SK-N-SH treated with all-trans-retinoic acid at 6 μM for 48 hours (cell line): ENCODE results near the gene UNC93B1.

Experiments used
- ATAC-seq: fragments of 200-7000 bp; cut with Tn5 transposase; 3 replicates; pipeline ENCODE4 v1.9.1; 2020; ENCODE audit warnings: mild to moderate bottlenecking, moderate library complexity
- ARNTL ChIP-seq: fragments of 450-650 bp; formaldehyde crosslinking; IDR thresholded peaks from 2 replicates; pipeline ENCODE4 v1.5.0; 2020; ENCODE audit warnings: low read depth, mild to moderate bottlenecking, moderate library complexity, borderline replicate concordance
- BACH2 ChIP-seq: fragments of 250-450 bp; sonication (Bioruptor Pico); IDR thresholded peaks from 2 replicates; pipeline ENCODE4 v1.9.0; 2021; ENCODE audit warnings: mild to moderate bottlenecking, borderline replicate concordance
- CREB5 ChIP-seq: fragments of 250-450 bp; sonication (Bioruptor Pico); IDR thresholded peaks from 2 replicates; pipeline ENCODE4 v1.5.1; 2020; ENCODE audit warnings: low read depth, mild to moderate bottlenecking, moderate library complexity
- CSDC2 ChIP-seq: fragments of 250-450 bp; sonication (Bioruptor Pico); IDR thresholded peaks from 2 replicates; pipeline ENCODE4 v1.5.0; 2020; ENCODE audit warnings: mild to moderate bottlenecking, moderate library complexity
- CSRNP3 ChIP-seq: fragments of 250-450 bp; sonication (Bioruptor Pico); IDR thresholded peaks from 2 replicates; pipeline ENCODE4 v1.5.1; 2021; ENCODE audit warnings: mild to moderate bottlenecking, moderate library complexity
- GLIS3 ChIP-seq: fragments of 250-450 bp; sonication (Bioruptor Pico); IDR thresholded peaks from 2 replicates; pipeline ENCODE4 v1.5.0; 2020; ENCODE audit warnings: mild to moderate bottlenecking, moderate library complexity
- ISL1 ChIP-seq: fragments of 250-450 bp; sonication (Bioruptor Pico); IDR thresholded peaks from 2 replicates; pipeline ENCODE4 v2.1.2; 2022; ENCODE audit warnings: mild to moderate bottlenecking, moderate library complexity
- OSR1 ChIP-seq: fragments of 250-450 bp; sonication (Bioruptor Pico); IDR thresholded peaks from 2 replicates; pipeline ENCODE4 v1.8.0; 2022; ENCODE audit warnings: moderate library complexity, mild to moderate bottlenecking, inconsistent platforms
- PATZ1 ChIP-seq: fragments of 250-450 bp; sonication (Bioruptor Pico); IDR thresholded peaks from 2 replicates; pipeline ENCODE4 v1.8.0; 2020; ENCODE audit warnings: mild to moderate bottlenecking, moderate library complexity, borderline replicate concordance
- POU6F1 ChIP-seq: fragments of 250-450 bp; sonication (Bioruptor Pico); IDR thresholded peaks from 2 replicates; pipeline ENCODE4 v1.8.0; 2021; ENCODE audit warnings: low read depth, mild to moderate bottlenecking, moderate library complexity, borderline replicate concordance
- PPARA ChIP-seq: fragments of 250-450 bp; sonication (Bioruptor Pico); IDR thresholded peaks from 2 replicates; pipeline ENCODE4 v1.5.0; 2020; ENCODE audit warnings: mild to moderate bottlenecking, borderline replicate concordance
- RARB ChIP-seq: fragments of 250-450 bp; sonication (Bioruptor Pico); IDR thresholded peaks from 2 replicates; pipeline ENCODE4 v1.8.0; 2021; ENCODE audit warnings: mild to moderate bottlenecking, moderate library complexity
- SNAI2 ChIP-seq: fragments of 250-450 bp; sonication (Bioruptor Pico); IDR thresholded peaks from 2 replicates; pipeline ENCODE4 v1.5.0; 2020; ENCODE audit warnings: mild to moderate bottlenecking, moderate library complexity
- TCF4 ChIP-seq: fragments of 250-450 bp; sonication (Bioruptor Pico); IDR thresholded peaks from 2 replicates; pipeline ENCODE4 v1.8.0; 2021; ENCODE audit warnings: mild to moderate bottlenecking, moderate library complexity, borderline replicate concordance
- TSHZ2 ChIP-seq: fragments of 250-450 bp; sonication (Bioruptor Pico); IDR thresholded peaks from 2 replicates; pipeline ENCODE4 v1.5.0; 2020; ENCODE audit warnings: mild to moderate bottlenecking, moderate library complexity
- ZC3H10 ChIP-seq: fragments of 250-450 bp; sonication (Bioruptor Pico); IDR thresholded peaks from 2 replicates; pipeline ENCODE4 v1.5.1; 2021; ENCODE audit warnings: mild to moderate bottlenecking, moderate library complexity
- ZFP30 ChIP-seq: fragments of 450-650 bp; formaldehyde crosslinking; IDR thresholded peaks from 2 replicates; pipeline ENCODE4 v1.5.0; 2022; ENCODE audit warnings: mild to moderate bottlenecking, moderate library complexity
- ZNF565 ChIP-seq: fragments of 450-650 bp; formaldehyde crosslinking; conservative IDR thresholded peaks from 2 replicates; pipeline ENCODE4 v1.5.0; 2020; ENCODE audit warnings: low read depth, mild to moderate bottlenecking, moderate library complexity
- ZNF70 ChIP-seq: fragments of 450-650 bp; formaldehyde crosslinking; IDR thresholded peaks from 2 replicates; pipeline ENCODE4 v1.5.0; 2020; ENCODE audit warnings: mild to moderate bottlenecking, moderate library complexity
- ZNF8 ChIP-seq: fragments of 450-650 bp; formaldehyde crosslinking; IDR thresholded peaks from 2 replicates; pipeline ENCODE4 v1.5.0; 2020; ENCODE audit warnings: mild to moderate bottlenecking, moderate library complexity

The UNC93B1 gene

GRCh38 chr11:68036141-68036716 lies 32.3 kb upstream of the UNC93B1 start:
- TF ChIP-seq ZNF70 (CRISPR knock-in tag) (no peak), ZC3H10 (no peak), TCF4 (CRISPR knock-in tag) (no peak), POU6F1 (no peak), ZNF8 (CRISPR knock-in tag) (no peak), ZNF565 (CRISPR knock-in tag) (no peak), PATZ1 (no peak), SNAI2 (CRISPR knock-in tag) (no peak), ZFP30 (no peak), CSDC2 (CRISPR knock-in tag) (no peak)
- TF ChIP-seq, all 23 proteins: peak for 0
- ATAC-seq: no peak

- TF ChIP-seq PATZ1 (no peak), ARNTL (no peak), ZNF565 (CRISPR knock-in tag) (no peak), CREB5 (no peak), ZNF8 (CRISPR knock-in tag) (no peak), RARB (no peak), PPARA (no peak)
- ATAC-seq: no peak
Observed at GRCh38 chr11:68035266-68035876, 31.5 kb upstream of the UNC93B1 start.

GRCh38 chr11:68033708-68034045 lies 29.8 kb upstream of the UNC93B1 start:
- TF ChIP-seq TSHZ2 (no peak), ZNF70 (CRISPR knock-in tag) (no peak), ZNF565 (CRISPR knock-in tag) (no peak), ISL1 (no peak)
- TF ChIP-seq, all 23 proteins: peak for 0

GRCh38 chr11:68032997-68033707 lies 29.3 kb upstream of the UNC93B1 start:
- TF ChIP-seq TCF4 (CRISPR knock-in tag): no peak
- TF ChIP-seq CREB5: no peak
- TF ChIP-seq ZFP30: no peak
- no peak for TF ChIP-seq GLIS3 (CRISPR knock-in tag)
- TF ChIP-seq PPARA: no peak
- TF ChIP-seq OSR1 (CRISPR knock-in tag): no peak
- TF ChIP-seq ZC3H10: no peak
- no peak for TF ChIP-seq BACH2 (CRISPR knock-in tag)
- TF ChIP-seq ZNF565 (CRISPR knock-in tag): no peak
- TF ChIP-seq CSDC2 (CRISPR knock-in tag): no peak
- no peak for TF ChIP-seq ARNTL
- no peak for TF ChIP-seq POU6F1
- TF ChIP-seq CSRNP3 (CRISPR knock-in tag): no peak
- TF ChIP-seq RARB: no peak
- ATAC-seq: no peak

More at GRCh38 chr11:68033708-68034045, 29.8 kb upstream of the UNC93B1 start:
- no peak for ATAC-seq
